HG03342 (cell line): ENCODE results near the gene PLEKHG2.
"Not testable (repeated sequence)": the region's sequence is repeated elsewhere in the genome, so short reads cannot be mapped to it uniquely, and the experiment has no call there.

ENCODE experiments used
- ATAC-seq: cut with Tn5 transposase; IDR thresholded peaks from one replicate; pipeline ENCODE4 v1.9.1; 2021; ENCODE audit warnings: mild to moderate bottlenecking, moderate library complexity; ENCODE audit not compliant: unreplicated experiment

PLEKHG2 gene

GRCh38 chr19:39446365-39447084 is 34.1 kb downstream of the PLEKHG2 start:
- no peak for ATAC-seq

- ATAC-seq: no peak
These were observed 35.8 kb downstream of the PLEKHG2 start for GRCh38 chr19:39448271-39448670.

GRCh38 chr19:39449116-39449797 is 36.8 kb downstream of the PLEKHG2 start:
- ATAC-seq: no peak

GRCh38 chr19:39451257-39451656 is 38.8 kb downstream of the PLEKHG2 start:
- not testable (repeated sequence) for ATAC-seq

GRCh38 chr19:39463403-39463802 is 50.9 kb downstream of the PLEKHG2 start:
- ATAC-seq: no peak

GRCh38 chr19:39465956-39466747 is 53.7 kb downstream of the PLEKHG2 start:
- ATAC-seq: no peak

GRCh38 chr19:39467941-39468340 is 55.5 kb downstream of the PLEKHG2 start:
- no peak for ATAC-seq

GRCh38 chr19:39469036-39469435 is 56.6 kb downstream of the PLEKHG2 start:
- ATAC-seq: no peak

GRCh38 chr19:39469567-39469966 is 57.1 kb downstream of the PLEKHG2 start:
- no peak for ATAC-seq

- no peak for ATAC-seq
These were observed 58.4 kb downstream of the PLEKHG2 start for GRCh38 chr19:39470724-39471339.

- no peak for ATAC-seq
These were observed 59.5 kb downstream of the PLEKHG2 start for GRCh38 chr19:39471756-39472536.

- ATAC-seq: no peak
These were observed 60.4 kb downstream of the PLEKHG2 start for GRCh38 chr19:39472746-39473442.

GRCh38 chr19:39473443-39473960 is 61.0 kb downstream of the PLEKHG2 start:
- no peak for ATAC-seq

- no peak for ATAC-seq
These were observed 61.7 kb downstream of the PLEKHG2 start for GRCh38 chr19:39474139-39474620.

- no peak for ATAC-seq
These were observed 63.3 kb downstream of the PLEKHG2 start for GRCh38 chr19:39475748-39476147.
